Activated CD4-positive, alpha-beta T cell treated with anti-CD3 and anti-CD28 coated beads for 48 hours (primary cell): ENCODE data around the gene NDOR1.

ENCODE experiments used
- DNase-seq: peaks from one replicate; pipeline ENCODE4 v3.0.0-alpha.2; 2020

The NDOR1 gene

DNA sequence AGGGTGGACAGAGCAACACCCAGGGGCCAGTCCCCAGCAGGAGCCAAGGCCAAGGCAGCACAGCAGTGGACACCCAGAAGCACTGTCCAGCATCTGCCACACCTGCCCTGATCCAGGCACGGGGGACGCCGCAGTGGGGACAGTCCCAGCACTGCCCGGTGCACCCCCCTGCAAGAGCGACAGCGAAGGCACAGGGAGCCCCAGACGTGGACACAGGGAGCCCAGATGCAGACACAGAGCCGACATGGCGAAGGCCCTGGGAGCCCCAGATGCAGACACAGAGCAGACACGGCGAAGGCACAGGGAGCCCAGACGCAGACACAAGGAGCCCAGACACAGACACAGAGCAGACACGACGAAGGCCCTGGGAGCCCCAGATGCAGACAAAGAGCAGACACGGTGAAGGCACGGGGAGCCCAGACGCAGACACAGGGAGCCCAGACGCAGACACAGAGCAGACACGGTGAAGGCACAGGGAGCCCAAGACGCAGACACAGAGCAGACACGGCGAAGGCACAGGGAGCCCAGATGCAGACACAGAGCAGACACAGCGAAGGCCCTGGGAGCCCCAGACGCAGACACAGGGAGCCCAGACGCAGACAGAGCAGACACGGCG, 21.4 kb upstream of the NDOR1 start:
- no peak for DNase-seq

DNA sequence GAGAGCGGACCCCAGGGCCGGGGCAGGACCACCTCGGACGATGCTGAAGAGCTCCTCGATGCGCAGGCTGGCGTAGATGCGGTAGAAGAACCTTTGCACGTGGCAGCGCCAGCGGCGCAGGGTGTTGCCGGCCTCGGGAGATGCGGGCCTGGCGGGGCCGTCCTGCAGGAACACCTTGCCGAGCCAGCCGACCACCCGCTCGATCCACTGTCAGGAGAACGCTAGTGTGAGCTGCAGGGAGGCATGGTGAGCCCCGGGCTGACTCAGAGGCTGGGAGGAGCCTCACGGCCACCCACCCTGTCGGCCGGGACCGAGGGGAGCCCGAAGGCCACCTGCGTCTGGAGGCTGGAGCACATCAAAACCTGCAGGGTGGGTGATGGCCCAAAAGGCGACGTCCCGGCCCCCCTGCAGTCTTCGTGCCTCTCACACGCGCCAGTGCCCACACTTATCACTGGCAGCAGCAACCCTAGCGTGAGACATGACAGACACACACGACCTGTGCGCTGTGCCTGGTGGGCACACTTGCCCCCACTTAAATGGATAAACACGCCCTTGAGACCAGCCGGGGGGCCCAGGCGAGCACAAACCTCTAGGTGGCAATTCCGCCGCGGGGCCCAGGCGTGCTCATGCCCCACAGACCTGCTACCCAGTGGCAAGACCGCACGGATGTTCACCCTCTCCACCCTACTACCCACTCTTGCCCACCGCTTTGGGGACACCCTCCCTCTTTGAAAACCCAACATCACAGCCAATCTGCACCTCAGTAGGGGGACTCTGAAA, 20.4 kb upstream of the NDOR1 start:
- no peak for DNase-seq

DNA sequence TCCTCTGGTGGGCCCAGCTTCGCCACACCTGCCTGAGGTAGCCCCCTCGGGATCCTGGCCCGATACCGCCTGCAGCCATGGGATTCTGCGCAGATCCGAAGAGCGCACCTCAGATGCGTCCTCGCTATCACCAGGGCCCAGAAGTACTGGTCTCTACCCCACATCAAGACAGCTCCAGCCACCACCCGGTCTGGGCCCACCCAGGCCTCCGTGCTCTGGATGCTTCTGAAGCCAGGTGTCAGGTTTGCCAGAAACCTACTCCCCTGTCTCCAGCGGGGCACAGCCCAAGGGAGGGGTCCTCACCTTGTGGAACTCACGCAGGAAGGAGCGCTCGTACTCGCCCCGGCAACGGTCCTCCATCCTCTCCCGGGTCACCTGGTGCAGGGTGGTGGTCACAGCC, 19.6 kb upstream of the NDOR1 start:
- no peak for DNase-seq

DNA sequence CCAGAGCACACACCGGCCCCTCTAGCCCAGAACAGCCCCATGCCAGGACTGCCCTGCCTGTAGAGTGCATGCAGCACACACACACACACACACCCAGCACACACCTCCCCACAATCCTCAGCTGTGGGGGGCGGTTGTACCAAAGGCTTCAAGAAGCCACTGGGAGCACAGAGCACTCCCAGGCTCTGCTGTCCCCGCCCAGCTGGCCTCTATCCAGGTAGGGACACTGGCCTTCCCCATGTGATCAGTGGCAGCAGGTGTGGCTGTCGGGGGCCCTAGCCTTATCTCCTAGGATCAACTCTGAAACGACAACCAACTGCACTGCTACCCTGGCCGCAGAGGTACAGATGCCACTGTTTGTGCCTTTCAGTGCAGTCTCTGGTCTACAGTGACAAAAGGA, 19.1 kb upstream of the NDOR1 start:
- DNase-seq: no peak

DNA sequence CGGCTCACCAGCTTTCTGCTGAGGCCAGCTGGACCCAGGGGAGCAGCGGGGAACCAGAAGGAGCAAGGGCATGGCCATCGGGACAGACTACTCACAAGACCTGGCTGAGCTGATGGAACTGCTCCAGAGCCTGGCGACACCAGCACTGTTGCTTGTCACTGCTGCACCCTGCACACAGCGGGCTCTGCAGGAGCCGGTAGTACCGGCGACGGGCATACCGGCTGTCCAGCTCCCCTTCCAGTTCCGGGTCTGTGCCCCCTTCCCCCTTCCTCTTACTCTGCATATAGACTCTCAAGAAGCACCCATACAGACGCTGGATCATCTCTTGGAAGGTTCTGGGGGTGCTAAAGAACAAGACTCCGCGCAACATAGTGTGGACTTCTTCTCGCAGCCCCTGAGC, 18.1 kb upstream of the NDOR1 start:
- no peak for DNase-seq

DNA sequence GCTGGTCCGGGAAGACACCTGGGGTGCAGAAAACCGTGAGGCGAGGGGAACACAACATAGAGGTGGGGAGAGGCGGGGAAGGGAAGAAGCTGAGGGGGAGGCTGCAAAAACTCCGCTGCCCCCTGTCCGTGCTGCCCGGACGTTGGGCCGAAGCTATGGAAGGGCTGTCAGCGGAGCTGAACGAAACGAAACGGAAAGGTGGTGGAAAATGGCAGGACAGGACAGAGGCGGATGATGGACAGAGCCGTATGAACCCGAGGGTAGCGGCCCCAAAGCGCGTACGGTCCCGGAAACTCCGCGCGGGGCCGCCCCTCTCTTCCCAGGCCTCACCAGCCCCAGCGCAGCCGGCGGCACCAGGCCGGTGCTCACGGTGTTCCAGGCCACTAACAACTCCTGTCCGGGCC, 17.4 kb upstream of the NDOR1 start:
- no peak for DNase-seq

DNA sequence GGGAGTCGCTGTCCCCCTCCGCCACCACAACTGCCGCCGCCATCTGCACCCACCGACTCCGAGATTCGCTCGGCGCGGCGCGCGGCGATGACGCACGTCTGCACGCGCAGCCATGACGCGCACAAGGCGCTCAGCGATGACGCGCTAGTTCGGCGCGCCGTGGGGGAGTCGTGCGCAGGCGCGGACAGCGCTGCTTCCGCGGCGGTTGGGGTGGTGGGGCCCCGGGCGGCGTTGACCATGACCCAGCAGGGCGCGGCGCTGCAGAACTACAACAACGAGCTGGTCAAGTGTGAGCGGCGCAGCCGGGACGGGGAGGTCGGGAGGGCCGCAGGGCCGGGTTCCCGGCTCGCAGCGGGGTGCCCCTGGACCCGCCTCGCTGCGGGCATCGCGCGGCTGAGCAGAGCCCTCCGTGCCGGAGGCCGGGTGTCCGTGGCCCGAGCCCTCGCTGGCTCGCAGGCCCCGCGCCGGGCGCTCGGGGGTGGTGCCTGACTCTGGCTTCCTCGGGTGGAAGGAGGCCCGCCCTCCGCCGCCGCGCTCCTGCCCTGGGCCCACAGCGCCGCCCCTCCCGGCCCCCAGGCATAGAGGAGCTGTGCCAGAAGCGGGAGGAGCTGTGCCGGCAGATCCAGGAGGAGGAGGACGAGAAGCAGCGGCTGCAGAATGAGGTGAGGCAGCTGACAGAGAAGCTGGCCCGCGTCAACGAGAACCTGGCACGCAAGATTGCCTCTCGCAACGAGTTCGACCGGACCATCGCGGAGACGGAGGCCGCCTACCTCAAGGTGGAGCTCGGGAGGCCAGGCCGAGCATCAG, 16.8 kb upstream of the NDOR1 start, which contains the start of the genes ANAPC2 and SSNA1:
ANAPC2 (minus strand) TSS at position 71 of the 807 bp plus-strand sequence; CDS start at position 43, 28 bp downstream.
SSNA1 (plus strand) TSS at position 187 of the 807 bp plus-strand sequence; CDS start at position 238, 51 bp downstream.
- DNase-seq: peak; percentile 95

DNA sequence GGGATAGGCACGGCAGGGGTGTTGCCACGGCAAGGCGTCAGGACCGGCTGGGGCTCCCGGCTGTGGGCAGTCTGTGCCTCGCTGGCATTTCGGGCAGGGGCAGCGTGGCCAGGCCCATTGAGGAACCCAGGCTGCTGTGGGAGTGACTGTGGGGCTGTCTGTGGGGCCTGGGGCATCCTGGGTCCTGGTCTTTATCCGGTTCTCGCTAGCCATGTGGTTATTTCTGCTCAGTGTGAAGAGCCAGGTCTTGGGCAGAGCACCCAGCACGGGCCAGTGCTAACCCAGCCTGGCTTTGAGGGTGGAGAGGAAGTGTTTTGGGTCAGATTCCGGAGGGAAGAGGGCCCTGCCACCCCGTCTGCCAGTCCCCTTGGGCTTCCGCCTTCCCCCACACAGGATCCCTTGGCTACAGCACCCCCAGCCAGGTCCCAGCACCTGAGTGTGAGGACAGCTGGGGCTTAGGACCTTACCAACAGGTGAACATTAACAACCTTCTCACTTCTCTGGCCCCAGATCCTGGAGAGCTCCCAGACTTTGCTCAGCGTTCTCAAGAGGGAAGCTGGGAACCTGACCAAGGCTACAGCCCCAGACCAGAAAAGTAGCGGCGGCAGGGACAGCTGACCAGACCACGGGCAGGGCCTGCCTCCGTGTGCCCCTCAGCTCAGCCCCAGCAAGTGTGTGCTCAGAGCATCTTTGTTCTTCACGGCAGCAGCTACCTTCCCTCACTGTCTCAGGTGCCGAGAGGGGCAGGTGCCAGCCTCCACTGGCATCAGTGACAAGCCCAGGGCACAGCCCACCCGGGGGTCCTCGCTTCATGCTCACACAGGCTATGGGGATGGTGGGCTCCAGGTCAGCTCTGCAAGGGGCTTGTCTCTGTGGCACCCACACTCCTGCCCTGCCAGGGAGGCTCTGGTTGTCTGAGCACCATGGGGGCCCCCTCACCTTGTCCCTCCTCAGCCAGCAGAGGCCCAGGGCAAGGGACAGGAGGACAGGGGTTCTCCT, 15.9 kb upstream of the NDOR1 start:
- no peak for DNase-seq

DNA sequence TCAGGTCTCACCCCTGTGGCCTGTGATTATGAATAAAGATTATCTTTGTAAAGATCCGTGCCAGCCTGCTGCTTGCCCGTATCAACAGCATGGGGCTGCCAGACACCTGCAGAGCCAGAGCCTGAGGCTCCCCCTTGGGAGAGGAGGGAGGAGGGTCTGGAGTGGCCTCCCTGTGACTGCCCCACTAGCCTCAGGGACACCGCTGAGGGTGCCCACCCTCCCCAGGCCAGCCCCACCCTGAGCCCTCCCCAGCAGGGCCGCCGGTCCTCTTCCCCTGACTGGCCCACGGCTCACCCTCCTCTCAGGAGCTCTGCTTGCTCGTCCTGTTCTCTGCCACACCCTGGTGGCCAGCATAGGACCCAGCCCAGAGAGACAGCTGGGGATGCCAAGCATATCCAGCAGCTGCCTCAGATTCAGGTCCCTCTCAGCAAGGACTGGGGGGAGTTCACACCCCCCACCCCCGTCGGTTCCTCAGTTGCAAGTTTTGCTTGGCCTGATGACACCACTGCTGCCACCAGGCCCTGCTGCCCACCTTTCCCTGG, 15.1 kb upstream of the NDOR1 start:
- no peak for DNase-seq

DNA sequence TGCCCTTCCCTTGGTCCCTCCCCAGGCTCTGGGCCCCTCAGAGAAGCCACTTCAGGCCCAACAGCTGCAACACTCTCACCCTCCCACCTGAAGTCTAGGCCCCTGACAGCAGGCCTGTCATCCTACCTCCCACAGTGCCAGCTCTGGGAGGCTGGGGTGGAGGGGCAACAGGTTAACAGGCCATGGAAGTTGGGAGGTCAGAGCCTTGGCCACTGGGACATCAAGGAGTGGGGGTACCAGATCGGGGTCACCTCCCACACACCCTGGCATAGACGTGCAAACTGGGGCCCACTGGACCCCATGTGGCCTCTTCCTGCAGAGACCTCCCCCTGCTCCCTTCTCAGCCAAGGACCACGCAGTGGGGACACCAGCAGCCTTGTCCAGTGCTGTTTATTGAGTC, 14.3 kb upstream of the NDOR1 start:
- no peak for DNase-seq

DNA sequence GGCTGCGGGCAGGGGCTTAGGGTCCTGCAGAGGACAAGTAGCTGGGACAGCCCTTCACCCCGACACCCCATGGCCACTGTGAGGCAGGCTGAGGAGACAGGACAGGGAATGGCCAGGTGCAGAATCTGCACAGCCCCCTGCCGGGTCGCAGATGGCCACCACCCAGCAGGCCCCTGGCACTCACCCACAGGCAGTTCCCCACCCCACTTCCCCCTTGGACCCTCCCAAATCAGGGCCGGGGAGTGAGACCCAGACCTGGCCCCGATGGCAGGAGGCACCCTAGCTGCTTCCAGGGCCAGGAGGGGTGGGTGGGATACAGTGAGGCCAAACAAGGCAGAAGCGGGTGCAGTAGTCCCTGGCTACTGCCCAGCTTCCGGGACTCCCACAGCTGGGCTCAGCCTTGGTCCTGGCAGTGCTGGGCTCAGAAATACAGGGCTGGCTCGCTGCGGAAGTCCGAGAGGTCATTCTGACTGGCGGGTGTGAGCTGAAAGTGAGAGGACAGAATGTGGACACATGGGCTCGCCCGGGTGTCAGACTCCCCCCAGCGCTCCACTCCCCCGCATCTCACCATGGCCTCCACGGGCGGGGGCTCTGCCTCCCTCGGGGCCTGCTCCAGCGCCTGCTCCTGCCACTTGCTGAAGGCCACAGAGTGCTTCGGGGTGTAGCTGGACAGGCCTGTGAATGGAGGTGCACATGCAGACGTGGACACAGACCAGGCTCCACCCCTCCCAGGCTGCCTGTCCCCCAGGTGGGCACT, 13.6 kb upstream of the NDOR1 start:
- no peak for DNase-seq

DNA sequence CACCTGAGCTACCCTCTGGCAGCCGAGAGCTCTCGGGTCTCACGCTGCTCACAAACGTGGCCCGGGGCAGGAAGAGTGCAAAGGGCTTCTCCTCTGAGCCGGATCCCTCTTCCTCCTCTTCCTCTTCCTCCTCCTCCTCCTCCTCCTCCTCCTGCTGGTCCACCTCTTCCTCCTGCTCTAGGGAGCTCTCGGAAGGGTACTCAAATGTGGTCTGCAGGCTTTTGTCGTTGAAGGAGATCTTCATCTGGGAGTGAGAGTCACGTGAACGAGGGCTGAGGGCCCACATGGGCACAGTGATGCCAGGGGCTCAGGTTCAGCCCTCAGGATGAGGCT, 13.1 kb upstream of the NDOR1 start:
- no peak for DNase-seq

DNA sequence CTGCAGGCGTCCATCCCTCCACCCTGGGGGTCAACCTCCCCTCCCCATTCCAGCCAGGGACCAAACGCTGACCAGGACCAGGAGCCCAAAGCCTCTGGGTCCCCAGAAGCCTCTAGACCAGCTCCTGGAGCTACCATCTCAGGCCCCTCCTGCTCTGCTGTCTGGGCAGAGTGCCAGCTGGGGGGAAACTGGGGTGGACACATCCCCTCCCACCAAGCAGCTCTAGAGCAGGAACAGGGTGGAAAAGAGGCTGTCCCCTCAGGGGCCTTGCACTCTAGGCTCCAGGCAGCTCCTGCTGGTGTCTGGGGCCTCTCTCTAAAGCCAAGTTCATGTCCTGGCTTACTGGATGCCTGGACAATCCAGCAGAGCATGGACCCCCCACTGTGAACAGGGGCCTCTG, 12.6 kb upstream of the NDOR1 start:
- no peak for DNase-seq

DNA sequence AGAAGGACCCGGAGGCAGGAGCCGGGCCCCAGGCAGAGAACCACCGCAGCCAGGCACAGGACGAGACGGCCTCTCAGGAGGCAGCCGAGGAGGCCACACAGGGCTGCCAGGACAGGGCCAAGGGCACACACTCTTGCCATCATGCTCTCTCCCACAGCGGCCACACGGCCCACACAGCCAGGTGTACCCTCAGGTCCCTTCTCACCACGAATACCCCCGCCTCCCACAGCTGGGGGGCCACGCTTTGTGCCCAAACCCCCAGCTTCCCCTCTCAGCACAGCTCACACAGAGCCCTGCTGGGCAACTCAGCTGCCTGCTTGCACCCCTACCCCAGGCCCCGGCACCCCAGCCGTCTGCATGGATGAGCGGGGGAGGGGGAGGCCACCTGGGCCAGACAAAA, 11.7 kb upstream of the NDOR1 start:
- DNase-seq: no peak

DNA sequence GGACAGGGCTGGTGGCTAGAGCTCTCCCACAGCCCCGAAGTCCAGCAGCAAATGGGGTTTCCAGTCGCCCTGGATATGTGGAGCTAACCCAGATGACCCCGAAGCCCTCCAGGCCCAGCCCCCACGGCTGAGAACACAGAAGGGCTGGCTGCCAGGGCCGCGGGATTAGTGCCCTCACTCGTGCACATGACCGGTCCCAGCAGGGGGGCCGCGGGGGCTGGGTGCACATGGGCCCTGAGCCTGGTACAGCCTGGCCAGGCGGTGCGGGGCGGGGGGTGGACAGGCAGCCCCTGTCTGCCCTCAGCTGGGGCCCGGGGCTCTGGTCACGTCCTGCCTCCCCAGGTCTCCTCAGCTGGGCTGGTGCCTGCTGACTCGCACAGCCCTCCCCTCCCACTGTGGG, 11.1 kb upstream of the NDOR1 start:
- DNase-seq: no peak

DNA sequence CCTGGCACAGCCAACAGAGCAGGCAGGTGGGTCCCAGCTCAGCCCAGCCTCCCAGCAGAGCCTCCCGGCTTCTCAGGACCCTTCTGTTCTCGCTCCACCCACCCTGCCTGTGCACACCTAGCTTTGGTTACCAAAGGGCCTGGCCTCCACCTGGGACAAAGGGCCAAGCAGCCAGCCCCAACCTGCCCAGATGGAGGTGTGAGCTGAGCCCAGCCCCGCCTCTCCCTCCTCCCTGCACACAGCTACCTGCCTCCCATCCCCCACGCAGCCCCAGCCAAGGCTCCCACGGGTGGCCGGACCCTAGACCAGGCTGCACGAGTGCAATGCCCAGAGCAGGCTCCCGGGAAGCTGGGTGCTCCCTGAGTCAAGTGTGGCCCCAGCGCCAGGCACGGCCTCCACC, 10.6 kb upstream of the NDOR1 start:
- no peak for DNase-seq

DNA sequence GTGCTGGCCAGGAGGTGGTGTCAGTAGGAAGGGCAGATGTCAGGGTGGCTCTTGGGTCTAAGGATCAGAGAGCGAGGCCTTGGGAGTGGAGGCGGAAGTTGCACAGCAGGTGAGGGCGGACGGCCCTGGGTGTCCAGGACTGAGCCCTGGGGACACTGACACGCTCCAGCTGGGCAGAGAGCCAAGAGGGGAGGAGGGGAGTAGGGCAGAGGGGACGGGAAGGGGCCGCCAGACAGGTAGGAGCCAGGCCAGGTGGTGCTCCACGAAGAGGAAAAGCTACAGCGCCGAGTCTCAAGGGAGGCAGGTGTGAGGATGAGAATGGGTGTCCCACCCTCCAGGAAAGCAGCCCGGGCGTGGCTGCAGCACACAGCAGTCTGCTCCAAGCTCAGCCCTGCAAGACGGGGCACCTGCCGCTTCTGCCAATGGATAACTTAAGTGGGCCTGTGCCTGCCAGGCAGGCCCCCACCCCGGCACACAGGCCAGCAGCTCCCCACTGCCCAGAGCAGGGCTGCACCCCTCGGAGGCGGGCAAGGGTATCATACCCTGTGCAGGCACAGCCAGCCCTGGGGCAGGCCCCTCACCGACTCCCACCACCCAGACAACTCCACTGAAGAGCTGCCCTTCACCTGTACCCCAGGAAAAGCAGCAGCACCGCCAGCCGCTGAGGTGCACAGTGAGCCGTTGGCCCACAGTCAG, 9.8 kb upstream of the NDOR1 start:
- DNase-seq: no peak

DNA sequence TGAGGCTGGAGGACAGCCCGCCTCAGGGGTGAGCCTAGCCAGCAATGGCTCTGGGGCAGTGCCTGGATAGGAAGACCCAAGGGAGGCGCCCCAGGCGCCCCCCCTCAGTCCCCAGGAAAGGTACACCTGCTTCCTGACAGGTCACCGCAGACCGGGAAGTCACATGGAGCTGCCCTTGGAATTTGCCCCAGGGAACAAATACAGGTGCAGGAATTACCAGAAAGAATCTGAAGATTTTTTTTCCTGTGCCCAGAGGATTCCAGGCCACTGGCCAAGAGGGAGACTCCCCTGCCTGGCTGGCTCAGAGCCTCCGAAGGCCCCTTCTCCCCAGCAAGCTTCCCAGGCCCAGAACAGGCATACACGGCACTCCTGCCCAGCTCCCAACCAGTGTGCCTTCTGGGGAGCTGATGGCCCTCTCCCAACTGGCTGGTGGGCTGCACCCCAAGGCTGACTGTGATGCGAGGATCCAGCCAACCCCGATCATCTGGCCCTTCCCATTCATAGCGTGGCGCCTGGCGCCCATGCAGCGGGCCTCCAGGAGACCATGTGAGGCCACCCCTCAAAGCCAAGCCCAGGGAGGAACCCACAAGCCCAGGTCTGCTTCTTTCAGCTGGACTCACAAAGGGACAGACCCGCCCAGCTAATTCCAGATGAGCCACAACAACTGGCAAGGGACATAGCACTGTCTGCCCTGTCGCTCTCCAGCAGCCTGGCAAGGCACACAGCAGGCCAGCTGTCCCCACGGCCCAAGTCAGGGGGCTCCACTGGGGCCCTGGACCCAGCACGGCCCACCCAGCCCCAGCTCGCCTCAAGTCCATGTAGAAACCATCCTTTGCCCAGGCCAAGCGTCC, 7.2 kb upstream of the NDOR1 start:
- no peak for DNase-seq

DNA sequence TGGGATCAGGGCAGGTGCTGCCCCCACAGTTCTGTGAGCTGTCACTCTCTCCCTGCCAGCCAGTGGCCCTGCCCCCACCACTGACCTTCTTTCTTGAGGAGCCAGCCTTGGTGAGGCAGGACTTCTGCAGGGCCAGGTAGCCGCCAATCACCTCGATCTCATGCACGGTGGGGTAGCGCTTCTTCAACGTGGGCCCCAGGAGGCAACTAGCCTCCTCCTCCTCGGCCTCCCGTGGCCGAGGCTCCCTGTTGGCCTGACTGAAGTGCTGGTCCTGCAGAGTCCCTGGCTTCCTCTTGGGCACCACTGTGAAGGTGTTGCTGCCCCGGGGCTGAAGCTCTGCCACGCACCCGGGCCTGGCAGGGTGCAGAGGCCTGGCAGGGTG, 6.6 kb upstream of the NDOR1 start:
- no peak for DNase-seq
